Diencephalon (tissue), 1 donor: ENCODE measurements around the gene MEIS2. TPM values are rescaled to one million over a fixed set of nuclear protein-coding genes. Genes with fewer than 3 reads are reported as not detected.

ENCODE experiments used
- small RNA-seq: library from RNA; depleted of rRNA; stranded (forward); fragments of <200 nt; gene quantifications from one replicate; pipeline ENCODE3, GENCODE V24; 2014
- total RNA-seq: library from RNA; depleted of rRNA; stranded (reverse); fragments of >200 nt; gene quantifications from one replicate; pipeline ENCODE4 v1.2.3, GENCODE V29; 2014

The MEIS2 gene
- total RNA-seq: 186 TPM

GRCh38 chr15:37100109-37100965 lies at the start of gene MEIS2:
TSS of gene MEIS2 (minus strand) at chr15:37100549. CDS start at chr15:37099466, 1,083 bp downstream.

Small RNA genes lying within 50 kb of the gene (small RNA-seq; reads per million reads assigned to genes)
- gene MIR8063 (not detected), gene RF00012 (not detected), gene RF00019 (not detected)
